ENCODE results near the gene CTSD. TPM values are rescaled to one million over a fixed set of nuclear protein-coding genes. Genes with fewer than 3 reads are reported as not detected.

CTSD gene
- total RNA-seq, 1 donor from 2014 or later: 224 TPM

DNA sequence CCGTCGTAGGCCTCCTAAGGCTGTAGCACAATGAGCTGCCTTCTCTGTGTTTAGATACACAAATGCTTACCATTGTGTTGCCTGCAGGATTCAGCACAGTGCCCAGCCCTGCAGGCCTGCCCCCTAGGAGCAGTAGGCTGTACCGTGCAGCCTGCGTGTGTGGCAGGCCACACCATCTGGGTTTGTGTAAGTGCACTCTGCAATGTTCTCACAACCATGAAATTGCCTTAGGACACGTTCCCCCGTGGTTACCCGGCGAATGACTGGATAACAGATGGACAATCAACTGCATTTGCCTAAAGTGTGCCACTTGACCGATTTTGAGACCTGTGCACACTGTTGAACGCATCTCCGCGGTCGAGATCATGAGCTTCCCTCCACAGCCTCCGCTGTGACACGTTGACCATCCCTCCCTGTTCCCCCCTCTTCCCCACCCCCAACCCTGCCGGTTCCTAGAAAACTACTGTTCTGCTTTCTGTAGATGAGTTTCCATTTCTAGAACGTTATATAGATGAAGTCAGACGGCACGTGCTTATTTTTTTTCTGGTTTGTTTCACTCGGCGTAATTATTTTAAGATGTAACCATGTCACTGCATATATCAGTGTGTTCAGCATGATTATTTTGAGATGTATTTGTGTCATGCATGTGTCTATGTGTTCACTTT lies 22.2 kb upstream of the CTSD start:
- no peak for DNase-seq (ENCODE audit: low spot score)

DNA sequence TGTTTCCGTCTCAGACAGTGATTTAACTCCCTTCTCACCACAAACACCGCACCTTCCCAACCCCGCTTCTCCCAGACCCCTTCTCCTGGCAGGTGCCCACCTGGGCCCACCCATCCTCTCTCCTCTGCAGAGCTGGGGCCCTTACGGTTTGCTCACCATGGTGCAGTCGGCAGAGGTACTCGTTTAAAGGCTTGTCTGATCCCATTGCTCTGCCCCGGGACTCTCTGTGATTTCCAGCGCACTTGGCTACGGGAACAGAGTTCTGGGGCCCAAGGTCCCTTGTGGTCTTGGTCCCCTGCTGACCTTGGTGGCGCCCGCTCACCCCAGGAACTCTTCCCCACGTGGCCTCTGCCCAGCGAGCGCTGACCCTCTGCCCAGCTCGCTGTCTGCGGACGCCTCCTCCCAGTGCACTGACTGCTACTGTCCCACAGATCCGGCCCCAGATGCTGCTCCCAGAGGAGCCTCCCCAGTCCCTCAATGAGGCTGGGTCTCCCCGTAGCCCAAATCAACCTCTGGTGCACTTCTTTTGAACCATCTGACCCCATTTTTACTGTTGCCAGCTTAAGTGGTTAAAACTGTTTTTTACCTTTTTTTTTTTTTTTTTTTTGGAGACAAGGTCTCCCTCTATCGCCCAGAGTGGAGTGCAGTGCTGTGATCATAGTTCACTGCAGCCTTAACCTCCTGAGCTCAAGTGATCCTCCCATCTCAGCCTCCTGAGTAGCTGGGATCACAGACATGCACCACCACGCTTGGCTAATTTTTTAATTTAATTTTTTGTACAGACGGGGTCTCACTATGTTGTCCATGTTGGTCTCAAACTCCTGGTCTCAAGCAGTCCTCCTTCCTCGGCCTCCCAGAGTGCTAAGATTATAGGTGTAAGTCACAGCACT lies 21.3 kb upstream of the CTSD start:
- no peak overlapping the region for H3K4me3 Mint-ChIP-seq (ENCODE audit: unreplicated experiment)
- H3K9me3 Mint-ChIP-seq (ENCODE audit: unreplicated experiment): no peaks in the 10 kb centered on the region
- TF ChIP-seq, protein P1, sequence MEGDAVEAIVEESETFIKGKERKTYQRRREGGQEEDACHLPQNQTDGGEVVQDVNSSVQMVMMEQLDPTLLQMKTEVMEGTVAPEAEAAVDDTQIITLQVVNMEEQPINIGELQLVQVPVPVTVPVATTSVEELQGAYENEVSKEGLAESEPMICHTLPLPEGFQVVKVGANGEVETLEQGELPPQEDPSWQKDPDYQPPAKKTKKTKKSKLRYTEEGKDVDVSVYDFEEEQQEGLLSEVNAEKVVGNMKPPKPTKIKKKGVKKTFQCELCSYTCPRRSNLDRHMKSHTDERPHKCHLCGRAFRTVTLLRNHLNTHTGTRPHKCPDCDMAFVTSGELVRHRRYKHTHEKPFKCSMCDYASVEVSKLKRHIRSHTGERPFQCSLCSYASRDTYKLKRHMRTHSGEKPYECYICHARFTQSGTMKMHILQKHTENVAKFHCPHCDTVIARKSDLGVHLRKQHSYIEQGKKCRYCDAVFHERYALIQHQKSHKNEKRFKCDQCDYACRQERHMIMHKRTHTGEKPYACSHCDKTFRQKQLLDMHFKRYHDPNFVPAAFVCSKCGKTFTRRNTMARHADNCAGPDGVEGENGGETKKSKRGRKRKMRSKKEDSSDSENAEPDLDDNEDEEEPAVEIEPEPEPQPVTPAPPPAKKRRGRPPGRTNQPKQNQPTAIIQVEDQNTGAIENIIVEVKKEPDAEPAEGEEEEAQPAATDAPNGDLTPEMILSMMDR (IDR thresholded peaks at IDR 0.05; ENCODE audit: unreplicated experiment): no peak
- H3K4me1 Mint-ChIP-seq (ENCODE audit: unreplicated experiment): peaks cover 8% of the 10 kb centered on the region
- peaks cover 11% of the 10 kb centered on the region for H3K27me3 Mint-ChIP-seq (ENCODE audit: unreplicated experiment)
- DNase-seq (ENCODE audit: low spot score): no peak
- no peak overlapping the region for H3K27ac Mint-ChIP-seq (ENCODE audit: unreplicated experiment)
- no peaks in the 10 kb centered on the region for H3K36me3 Mint-ChIP-seq (ENCODE audit: low read depth, unreplicated experiment)

More for the DNA sequence above, 22.2 kb upstream of the CTSD start:
- H3K4me1 Mint-ChIP-seq (ENCODE audit: unreplicated experiment): peaks cover under 1% of the 10 kb centered on the region
- peaks cover 6% of the 10 kb centered on the region for H3K27me3 Mint-ChIP-seq (ENCODE audit: unreplicated experiment)
- H3K36me3 Mint-ChIP-seq (ENCODE audit: low read depth, unreplicated experiment): no peaks in the 10 kb centered on the region
- no peaks in the 10 kb centered on the region for H3K9me3 Mint-ChIP-seq (ENCODE audit: unreplicated experiment)
- H3K27ac Mint-ChIP-seq (ENCODE audit: unreplicated experiment): no peak overlapping the region
- H3K4me3 Mint-ChIP-seq (ENCODE audit: unreplicated experiment): no peak overlapping the region
- TF ChIP-seq, protein P1 (IDR thresholded peaks at IDR 0.05; ENCODE audit: unreplicated experiment): no peak

DNA sequence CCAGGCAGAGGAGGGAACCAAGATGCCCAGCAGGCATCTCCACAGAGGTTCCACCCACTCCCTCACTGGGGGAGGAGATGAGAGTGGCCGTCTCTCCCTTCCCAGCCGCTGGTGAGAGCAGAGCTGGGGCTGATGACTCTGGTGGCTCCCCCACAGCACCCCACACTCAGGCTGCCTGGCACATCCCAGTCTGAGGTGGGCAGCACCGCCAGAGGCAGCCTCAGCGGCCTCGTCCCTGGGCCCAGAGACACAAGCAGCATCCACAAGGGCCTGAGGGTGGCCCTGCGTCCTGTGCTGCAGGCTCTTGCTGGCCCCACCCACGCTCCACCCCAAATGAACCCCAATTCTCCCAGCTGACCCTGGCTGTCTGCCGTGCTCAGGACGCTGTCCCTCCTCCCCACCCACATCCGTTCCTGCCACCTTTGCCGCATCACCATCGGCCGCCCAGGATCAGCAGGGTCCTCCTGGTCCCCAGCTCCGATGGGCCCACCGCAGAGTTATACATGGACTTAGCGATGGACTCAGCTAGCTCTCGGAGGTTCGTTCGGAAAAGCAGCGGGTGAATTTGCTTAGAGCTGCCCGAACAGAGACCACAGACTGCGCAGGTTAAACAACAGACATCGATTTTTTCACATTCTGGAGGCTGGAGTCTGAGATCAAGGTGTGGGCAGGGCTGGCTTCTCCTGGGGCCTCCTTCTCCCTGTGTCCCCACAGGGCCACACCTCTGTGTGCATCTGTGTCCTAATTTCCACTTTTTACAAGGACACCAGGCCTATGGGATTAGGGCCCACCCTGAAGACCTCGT lies 20.2 kb upstream of the CTSD start:
- Mint-ChIP-seq H3K36me3 (ENCODE audit: low read depth, unreplicated experiment) (no peaks in the 10 kb centered on the region), H3K4me1 (ENCODE audit: unreplicated experiment) (peaks cover 8% of the 10 kb centered on the region), H3K27ac (ENCODE audit: unreplicated experiment) (no peak overlapping the region), H3K27me3 (ENCODE audit: unreplicated experiment) (peaks cover 13% of the 10 kb centered on the region), H3K9me3 (ENCODE audit: unreplicated experiment) (no peaks in the 10 kb centered on the region), H3K4me3 (ENCODE audit: unreplicated experiment) (no peak overlapping the region)
- DNase-seq (ENCODE audit: low spot score): no peak
- TF ChIP-seq, protein P1 (IDR thresholded peaks at IDR 0.05; ENCODE audit: unreplicated experiment): no peak

DNA sequence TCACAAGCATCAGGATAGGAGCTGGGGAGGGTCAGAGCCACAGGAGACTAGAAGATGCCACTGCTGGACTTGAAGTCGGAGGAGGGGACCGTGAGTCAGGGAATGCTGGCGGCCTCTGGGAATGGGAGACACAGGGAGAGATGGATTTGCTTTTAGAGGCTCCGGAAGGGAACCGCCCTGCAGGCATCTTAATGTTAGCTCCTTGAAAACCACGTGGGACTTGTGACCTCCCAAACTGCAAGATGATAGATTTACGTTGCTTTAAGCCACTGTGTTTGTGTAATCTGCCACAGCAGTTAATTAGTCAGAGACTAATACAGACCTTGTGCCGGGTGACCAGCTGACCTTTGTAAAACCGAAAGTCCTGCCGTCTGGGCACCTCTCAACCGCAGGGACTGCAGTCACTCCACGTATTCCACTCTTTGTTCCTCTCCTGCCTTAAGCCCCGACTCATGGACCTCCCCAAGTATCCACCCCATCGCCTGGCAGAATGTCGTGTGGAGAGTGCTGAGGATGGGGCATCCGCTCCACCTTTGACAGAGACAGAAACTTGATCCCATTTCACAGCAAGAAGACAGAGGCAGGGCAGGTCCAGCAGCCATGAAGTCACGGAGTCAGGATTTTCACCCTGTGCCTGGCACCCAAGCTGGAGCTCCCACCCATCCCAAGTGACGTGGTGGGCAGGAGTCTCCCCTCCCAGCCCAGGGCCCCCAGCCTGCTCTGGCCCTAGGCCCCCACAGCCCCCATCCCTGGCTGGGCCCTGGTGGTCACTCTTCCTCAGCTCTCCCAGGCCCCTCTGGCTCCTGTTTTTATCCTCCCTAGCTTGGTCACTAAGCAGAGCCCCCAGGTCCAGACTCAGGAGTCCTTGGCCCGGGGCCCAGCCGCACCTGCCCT lies 19.4 kb upstream of the CTSD start:
- no peak overlapping the region for H3K4me3 Mint-ChIP-seq (ENCODE audit: unreplicated experiment)
- H3K9me3 Mint-ChIP-seq (ENCODE audit: unreplicated experiment): no peaks in the 10 kb centered on the region
- H3K27me3 Mint-ChIP-seq (ENCODE audit: unreplicated experiment): peaks cover 13% of the 10 kb centered on the region
- no peak overlapping the region for H3K27ac Mint-ChIP-seq (ENCODE audit: unreplicated experiment)
- DNase-seq (ENCODE audit: low spot score): no peak
- H3K4me1 Mint-ChIP-seq (ENCODE audit: unreplicated experiment): peaks cover 8% of the 10 kb centered on the region
- TF ChIP-seq, protein P1 (IDR thresholded peaks at IDR 0.05; ENCODE audit: unreplicated experiment): no peak
- H3K36me3 Mint-ChIP-seq (ENCODE audit: low read depth, unreplicated experiment): no peaks in the 10 kb centered on the region
